ENCODE measurements around the gene LDLRAD4. TPM values are rescaled to one million over a fixed set of nuclear protein-coding genes. Genes with fewer than 3 reads are reported as not detected.

LDLRAD4 gene
- total and polyA plus RNA-seq, 9 of the 15 experiments (the other 6 are each of a cell fraction or from before 2014, with no cell fraction given) = 0.01 TPM; not detected in 8

GRCh38 chr18:13291745-13292447 lies 73.3 kb downstream of the LDLRAD4 start:
- BruUV-seq (replicated peaks) = no TSS peak
- H3K4me2 ChIP-seq (ENCODE audit: insufficient read depth, low read length) = no peak overlapping the region
- FAIRE-seq (no peak), ATAC-seq (no peak), DNase-seq (ENCODE audit: extremely low read depth in 1 of 4, low spot score in 3 of 4) (no peak)
- no peaks in the 10 kb centered on the region for H3K9me1 ChIP-seq (ENCODE audit: control insufficient read depth, insufficient read depth, low read length)
- under 1% methylated on average over 7 of the region's 7 CpGs for WGBS (ENCODE audit: insufficient coverage, low coverage, missing lambda C conversion rate)
- no peaks in the 10 kb centered on the region for H3K79me2 ChIP-seq (ENCODE audit: control insufficient read depth, insufficient read depth, low read length)
- POLR2A ChIA-PET = no interaction called here
- H3K36me3 ChIP-seq (ENCODE audit: control insufficient read depth, insufficient read depth, low read length) = no peaks in the 10 kb centered on the region
- TF ChIP-seq ILK (tag; IDR thresholded peaks at IDR 0.05; ENCODE audit: borderline replicate concordance, low read depth) = no peak
- TF ChIP-seq, protein P1, sequence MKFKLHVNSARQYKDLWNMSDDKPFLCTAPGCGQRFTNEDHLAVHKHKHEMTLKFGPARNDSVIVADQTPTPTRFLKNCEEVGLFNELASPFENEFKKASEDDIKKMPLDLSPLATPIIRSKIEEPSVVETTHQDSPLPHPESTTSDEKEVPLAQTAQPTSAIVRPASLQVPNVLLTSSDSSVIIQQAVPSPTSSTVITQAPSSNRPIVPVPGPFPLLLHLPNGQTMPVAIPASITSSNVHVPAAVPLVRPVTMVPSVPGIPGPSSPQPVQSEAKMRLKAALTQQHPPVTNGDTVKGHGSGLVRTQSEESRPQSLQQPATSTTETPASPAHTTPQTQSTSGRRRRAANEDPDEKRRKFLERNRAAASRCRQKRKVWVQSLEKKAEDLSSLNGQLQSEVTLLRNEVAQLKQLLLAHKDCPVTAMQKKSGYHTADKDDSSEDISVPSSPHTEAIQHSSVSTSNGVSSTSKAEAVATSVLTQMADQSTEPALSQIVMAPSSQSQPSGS (CRISPR knock-in tag; IDR thresholded peaks at IDR 0.05) = no peak
- TF ChIP-seq ZKSCAN1 (IDR thresholded peaks at IDR 0.05; ENCODE audit: low read depth, low read length) = no peak
- TF ChIP-seq TEAD2 (tag; IDR thresholded peaks at IDR 0.05) = no peak
- TF ChIP-seq TCF7 (IDR thresholded peaks at IDR 0.05; ENCODE audit: borderline replicate concordance) = no peak
- TF ChIP-seq ZEB2 (IDR thresholded peaks at IDR 0.05) = no peak
- TF ChIP-seq KLF6 (CRISPR knock-in tag; IDR thresholded peaks at IDR 0.05; ENCODE audit: borderline replicate concordance) = no peak
- no peak for TF ChIP-seq MAFK (IDR thresholded peaks at IDR 0.05; ENCODE audit: low read length)
- TF ChIP-seq, protein P2, sequence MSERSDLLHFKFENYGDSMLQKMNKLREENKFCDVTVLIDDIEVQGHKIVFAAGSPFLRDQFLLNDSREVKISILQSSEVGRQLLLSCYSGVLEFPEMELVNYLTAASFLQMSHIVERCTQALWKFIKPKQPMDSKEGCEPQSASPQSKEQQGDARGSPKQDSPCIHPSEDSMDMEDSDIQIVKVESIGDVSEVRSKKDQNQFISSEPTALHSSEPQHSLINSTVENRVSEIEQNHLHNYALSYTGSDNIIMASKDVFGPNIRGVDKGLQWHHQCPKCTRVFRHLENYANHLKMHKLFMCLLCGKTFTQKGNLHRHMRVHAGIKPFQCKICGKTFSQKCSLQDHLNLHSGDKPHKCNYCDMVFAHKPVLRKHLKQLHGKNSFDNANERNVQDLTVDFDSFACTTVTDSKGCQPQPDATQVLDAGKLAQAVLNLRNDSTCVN (CRISPR knock-in tag; IDR thresholded peaks at IDR 0.05) = no peak
- no peak for TF ChIP-seq SAFB2 (IDR thresholded peaks at IDR 0.05; ENCODE audit: borderline replicate concordance, low read depth, low read length, severe bottlenecking)
- no peak for TF ChIP-seq MEF2A (IDR thresholded peaks at IDR 0.05; ENCODE audit: control insufficient read depth, low read depth, low read length)
- no peak for TF ChIP-seq PPARD (CRISPR knock-in tag; IDR thresholded peaks at IDR 0.05)
- TF ChIP-seq POLR3G (IDR thresholded peaks at IDR 0.05; ENCODE audit: extremely low read depth, insufficient read length, insufficient replicate concordance) = no peak
- no peak for TF ChIP-seq NFE2 (IDR thresholded peaks at IDR 0.05; ENCODE audit: low read depth)
- no peak for TF ChIP-seq MCM3 (IDR thresholded peaks at IDR 0.05)
- no peak for TF ChIP-seq OTX1 (CRISPR knock-in tag; IDR thresholded peaks at IDR 0.05)
- no peak for TF ChIP-seq ESRRB (CRISPR knock-in tag; IDR thresholded peaks at IDR 0.05; ENCODE audit: borderline replicate concordance)
- TF ChIP-seq PRMT5 (CRISPR knock-in tag; IDR thresholded peaks at IDR 0.05) = no peak
- TF ChIP-seq, protein P3, sequence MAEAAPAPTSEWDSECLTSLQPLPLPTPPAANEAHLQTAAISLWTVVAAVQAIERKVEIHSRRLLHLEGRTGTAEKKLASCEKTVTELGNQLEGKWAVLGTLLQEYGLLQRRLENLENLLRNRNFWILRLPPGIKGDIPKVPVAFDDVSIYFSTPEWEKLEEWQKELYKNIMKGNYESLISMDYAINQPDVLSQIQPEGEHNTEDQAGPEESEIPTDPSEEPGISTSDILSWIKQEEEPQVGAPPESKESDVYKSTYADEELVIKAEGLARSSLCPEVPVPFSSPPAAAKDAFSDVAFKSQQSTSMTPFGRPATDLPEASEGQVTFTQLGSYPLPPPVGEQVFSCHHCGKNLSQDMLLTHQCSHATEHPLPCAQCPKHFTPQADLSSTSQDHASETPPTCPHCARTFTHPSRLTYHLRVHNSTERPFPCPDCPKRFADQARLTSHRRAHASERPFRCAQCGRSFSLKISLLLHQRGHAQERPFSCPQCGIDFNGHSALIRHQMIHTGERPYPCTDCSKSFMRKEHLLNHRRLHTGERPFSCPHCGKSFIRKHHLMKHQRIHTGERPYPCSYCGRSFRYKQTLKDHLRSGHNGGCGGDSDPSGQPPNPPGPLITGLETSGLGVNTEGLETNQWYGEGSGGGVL (CRISPR knock-in tag; IDR thresholded peaks at IDR 0.05) = no peak
- TF ChIP-seq JUN (IDR thresholded peaks at IDR 0.05; ENCODE audit: borderline replicate concordance, low read depth, low read length) = no peak
- no peak for TF ChIP-seq JUN (CRISPR knock-in tag; IDR thresholded peaks at IDR 0.05; ENCODE audit: borderline replicate concordance)
- no peak overlapping the region for H3K9ac ChIP-seq (ENCODE audit: insufficient read depth in 1 of 2, low read depth in 2 of 2, low read length in 2 of 2)
- H4K20me1 ChIP-seq (replicated peaks; ENCODE audit: control insufficient read depth, insufficient read depth, low read length) = no peaks in the 10 kb centered on the region
- intact Hi-C loops (cut with micrococcal nuclease) = no loop called here
- H3K27me3 ChIP-seq (ENCODE audit: control insufficient read depth in 2 of 2, insufficient read depth in 2 of 2, low read length in 2 of 2) = peaks cover 17 to 44% of the 10 kb centered on the region in 2 experiments; a peak in 4 of 5 replicates
- in situ Hi-C loops (cut with MboI) = no loop called here
- no peak overlapping the region for H2AFZ ChIP-seq (ENCODE audit: low read depth, low read length)
- no peak overlapping the region for H3K27ac ChIP-seq (ENCODE audit: extremely low read depth, low read depth, low read length)
- no peak overlapping the region for H3K4me3 ChIP-seq
- no peaks in the 10 kb centered on the region for H3K9me3 ChIP-seq (replicated peaks; ENCODE audit: control insufficient read depth, insufficient read depth, low read depth, low read length)
- H3K4me1 ChIP-seq (replicated peaks in 1 of 2; ENCODE audit: control insufficient read depth in 2 of 2, insufficient read depth in 2 of 2, low read length in 2 of 2) = no peaks in the 10 kb centered on the region
- CTCF ChIA-PET (ENCODE audit: low intra/inter-chr PET ratio) = no interaction called here

Measured in K562 (cell line).